A549 (cell line): ENCODE data around the gene PLN. TPM values are rescaled to one million over a fixed set of nuclear protein-coding genes. Genes with fewer than 3 reads are reported as not detected.

Experiments used
- ATAC-seq, 2 experiments: fragments of 200-7000 bp in 1 of 2; fragments of >200 bp in 1 of 2; cut with Nextera tagmentation in 1 of 2; cut with Tn5 transposase in 1 of 2; 3 replicates each; pipeline versions ENCODE4 v1.8.0 to v1.9.1; 2018 to 2020; ENCODE audit warnings: mild to moderate bottlenecking in 1 of 2, moderate library complexity in 1 of 2
- CTCF ChIA-PET: fragments of 300-600 bp; sonication (Branson Sonifier 250); formaldehyde crosslinking; extraction: SDS; loops from one replicate; lab custom pipeline; 2021; ENCODE audit warnings: antibody characterized with exemption, inconsistent platforms; lab: Yijun Ruan, JAX
- POLR2A ChIA-PET: fragments of 350-600 bp; formaldehyde crosslinking; extraction: SDS; loops from one replicate; lab custom pipeline; 2021; ENCODE audit warnings: antibody characterized with exemption, inconsistent platforms; lab: Yijun Ruan, JAX
- DNase-seq, 2 experiments: peaks; one replicate each; pipeline versions ENCODE4 v3.0.0 to v3.0.0-alpha.2; 2011 to 2016; ENCODE audit warnings: low read depth in 1 of 2, low spot score in 1 of 2
- FAIRE-seq: peaks from 2 replicates; lab custom pipeline; 2011; peaks lifted over from hg19 to GRCh38; lab: Jason Lieb, UNC
- H3K27ac ChIP-seq, 2 experiments: fragments of >200 bp; sonication (Bioruptor Twin); formaldehyde crosslinking; 3 replicates each; pipeline ENCODE4 v1.5.1; 2016 to 2017
- H3K4me1 ChIP-seq: fragments of >200 bp; sonication (Bioruptor Twin); formaldehyde crosslinking; 3 replicates; pipeline ENCODE4 v1.6.1; 2016
- H3K4me2 ChIP-seq: fragments of >200 bp; sonication (Bioruptor Twin); formaldehyde crosslinking; 3 replicates; pipeline ENCODE4 v1.6.1; 2016
- H3K4me3 ChIP-seq: fragments of >200 bp; sonication (Bioruptor Twin); formaldehyde crosslinking; 3 replicates; pipeline ENCODE4 v1.5.1; 2016
- H3K9me3 ChIP-seq: fragments of >200 bp; sonication (Bioruptor Twin); formaldehyde crosslinking; 3 replicates; pipeline ENCODE4 v1.6.1; 2016
- ATOH8 ChIP-seq: fragments of 250-450 bp; sonication (Bioruptor Pico); IDR thresholded peaks from 2 replicates; pipeline ENCODE4 v1.5.0; 2020; ENCODE audit warnings: low read depth, mild to moderate bottlenecking, moderate library complexity
- CBX8 ChIP-seq: fragments of 200-600 bp; sonication (generic); IDR thresholded peaks from 2 replicates; pipeline ENCODE4 v1.6.1; 2016
- CEBPB ChIP-seq, 2 experiments: fragments of >200 bp in 1 of 2; sonication (Bioruptor Twin) in 1 of 2; formaldehyde crosslinking in 1 of 2; IDR thresholded peaks; 2 replicates each; pipeline ENCODE4 v1.6.1; 2012 to 2016
- CHD2 ChIP-seq: fragments of 150-350 bp; IDR thresholded peaks from 2 replicates; pipeline ENCODE4 v1.6.1; 2014; ENCODE audit warnings: low read length; ENCODE audit not compliant: partially characterized antibody
- CHD4 ChIP-seq: fragments of 200-600 bp; sonication (generic); IDR thresholded peaks from 2 replicates; pipeline ENCODE4 v1.6.1; 2016; ENCODE audit warnings: antibody characterized with exemption, mild to moderate bottlenecking, borderline replicate concordance
- CTCF ChIP-seq: fragments of >200 bp; sonication (Bioruptor Twin); formaldehyde crosslinking; IDR thresholded peaks from 3 replicates; pipeline ENCODE4 v1.5.1; 2016
- FOXS1 ChIP-seq: fragments of 250-450 bp; sonication (Bioruptor Pico); IDR thresholded peaks from 2 replicates; pipeline ENCODE4 v1.5.0; 2020; ENCODE audit warnings: mild to moderate bottlenecking, moderate library complexity
- HMGXB4 ChIP-seq: fragments of 250-450 bp; sonication (Bioruptor Pico); IDR thresholded peaks from 2 replicates; pipeline ENCODE4 v1.5.0; 2021; ENCODE audit warnings: mild to moderate bottlenecking, moderate library complexity, borderline replicate concordance
- HOXA7 ChIP-seq: fragments of 250-450 bp; sonication (Bioruptor Pico); IDR thresholded peaks from 2 replicates; pipeline ENCODE4 v1.5.0; 2020; ENCODE audit warnings: mild to moderate bottlenecking, moderate library complexity
- HOXB5 ChIP-seq: fragments of 250-450 bp; sonication (Bioruptor Pico); IDR thresholded peaks from 2 replicates; pipeline ENCODE4 v1.5.0; 2020; ENCODE audit warnings: mild to moderate bottlenecking, moderate library complexity
- KDM1A ChIP-seq: fragments of 200-600 bp; sonication (generic); IDR thresholded peaks from 2 replicates; pipeline ENCODE4 v1.6.1; 2016; ENCODE audit warnings: low read depth, mild to moderate bottlenecking
- MAX ChIP-seq: IDR thresholded peaks from 2 replicates; pipeline ENCODE4 v1.6.1; 2012
- NR3C1 ChIP-seq: fragments of >200 bp; sonication (Bioruptor Twin); formaldehyde crosslinking; IDR thresholded peaks from 3 replicates; pipeline ENCODE4 v1.6.1; 2017
- PHF8 ChIP-seq: fragments of 200-600 bp; sonication (generic); IDR thresholded peaks from 2 replicates; pipeline ENCODE4 v1.6.1; 2016; ENCODE audit warnings: low read depth, mild to moderate bottlenecking, antibody characterized with exemption, moderate library complexity, borderline replicate concordance
- RARB ChIP-seq: fragments of 250-450 bp; sonication (Bioruptor Pico); IDR thresholded peaks from 2 replicates; pipeline ENCODE4 v1.8.0; 2021; ENCODE audit warnings: mild to moderate bottlenecking, moderate library complexity
- SMC3 ChIP-seq: fragments of >200 bp; sonication (Bioruptor Twin); formaldehyde crosslinking; IDR thresholded peaks from 3 replicates; pipeline ENCODE4 v1.6.1; 2018; ENCODE audit warnings: inconsistent platforms
- SREBF2 ChIP-seq: fragments of 450-650 bp; IDR thresholded peaks from 2 replicates; pipeline ENCODE4 v1.6.1; 2014; ENCODE audit warnings: mild to moderate bottlenecking, moderate library complexity
- ZNF302 ChIP-seq: fragments of 250-450 bp; sonication (Bioruptor Pico); IDR thresholded peaks from 2 replicates; pipeline ENCODE4 v1.9.0; 2021; ENCODE audit warnings: inconsistent platforms, mild to moderate bottlenecking, moderate library complexity
- WGBS: methylation state at CpG from one replicate; pipeline ENCODE4 v1.1.6; 2017; ENCODE audit errors: missing lambda C conversion rate; 5-methylcytosine and 5-hydroxymethylcytosine counted together
- polyA plus RNA-seq, 4 experiments: library from polyadenylated mRNA; depleted of rRNA in 3 of 4; stranded (reverse); fragments of >200 nt; fragmentation: RNase III in 1 of 4; extraction: RNeasy Plus Mini Kit Qiagen cat#74134 plus additional on column Dnase treatment in 1 of 4; gene quantifications; 2 replicates in 3 of 4; 3 replicates in 1 of 4; pipeline ENCODE4 v1.2.3, GENCODE V29; 2011 to 2017
- TF ChIP-seq, protein P1 (sequence below): fragments of >200 bp; sonication (Bioruptor Twin); formaldehyde crosslinking; IDR thresholded peaks from 2 replicates; pipeline ENCODE4 v1.6.1; 2016
- TF ChIP-seq, protein P2 (sequence below): fragments of 200-600 bp; sonication (generic); IDR thresholded peaks from 2 replicates; pipeline ENCODE4 v1.6.1; 2016; ENCODE audit warnings: antibody characterized with exemption, mild to moderate bottlenecking, moderate library complexity

PLN gene
- polyA plus RNA-seq, 2 of the 4 experiments (the other 2 are of a cell fraction) = not detected

- FAIRE-seq = no peak
- POLR2A ChIA-PET = no interaction called here
- DNase-seq = no peak
- no peak overlapping the region for H3K4me2 ChIP-seq
- CTCF ChIA-PET = no interaction called here
- H3K4me3 ChIP-seq = no peak overlapping the region
- TF ChIP-seq, protein P1, sequence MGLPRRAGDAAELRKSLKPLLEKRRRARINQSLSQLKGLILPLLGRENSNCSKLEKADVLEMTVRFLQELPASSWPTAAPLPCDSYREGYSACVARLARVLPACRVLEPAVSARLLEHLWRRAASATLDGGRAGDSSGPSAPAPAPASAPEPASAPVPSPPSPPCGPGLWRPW = no peak
- TF ChIP-seq ATOH8 (CRISPR knock-in tag) (no peak), ZNF302 (CRISPR knock-in tag) (no peak), HOXB5 (CRISPR knock-in tag) (no peak), HMGXB4 (CRISPR knock-in tag) (no peak), HOXA7 (CRISPR knock-in tag) (no peak), NR3C1 (no peak), CEBPB (IDR thresholded peaks at IDR 0.05) (no peak), CHD4 (no peak), RARB (CRISPR knock-in tag) (no peak), SREBF2 (no peak), CTCF (no peak), FOXS1 (no peak), CHD2 (no peak), MAX (no peak), CBX8 (no peak), PHF8 (no peak), KDM1A (no peak), SMC3 (no peak)
- TF ChIP-seq, protein P2, sequence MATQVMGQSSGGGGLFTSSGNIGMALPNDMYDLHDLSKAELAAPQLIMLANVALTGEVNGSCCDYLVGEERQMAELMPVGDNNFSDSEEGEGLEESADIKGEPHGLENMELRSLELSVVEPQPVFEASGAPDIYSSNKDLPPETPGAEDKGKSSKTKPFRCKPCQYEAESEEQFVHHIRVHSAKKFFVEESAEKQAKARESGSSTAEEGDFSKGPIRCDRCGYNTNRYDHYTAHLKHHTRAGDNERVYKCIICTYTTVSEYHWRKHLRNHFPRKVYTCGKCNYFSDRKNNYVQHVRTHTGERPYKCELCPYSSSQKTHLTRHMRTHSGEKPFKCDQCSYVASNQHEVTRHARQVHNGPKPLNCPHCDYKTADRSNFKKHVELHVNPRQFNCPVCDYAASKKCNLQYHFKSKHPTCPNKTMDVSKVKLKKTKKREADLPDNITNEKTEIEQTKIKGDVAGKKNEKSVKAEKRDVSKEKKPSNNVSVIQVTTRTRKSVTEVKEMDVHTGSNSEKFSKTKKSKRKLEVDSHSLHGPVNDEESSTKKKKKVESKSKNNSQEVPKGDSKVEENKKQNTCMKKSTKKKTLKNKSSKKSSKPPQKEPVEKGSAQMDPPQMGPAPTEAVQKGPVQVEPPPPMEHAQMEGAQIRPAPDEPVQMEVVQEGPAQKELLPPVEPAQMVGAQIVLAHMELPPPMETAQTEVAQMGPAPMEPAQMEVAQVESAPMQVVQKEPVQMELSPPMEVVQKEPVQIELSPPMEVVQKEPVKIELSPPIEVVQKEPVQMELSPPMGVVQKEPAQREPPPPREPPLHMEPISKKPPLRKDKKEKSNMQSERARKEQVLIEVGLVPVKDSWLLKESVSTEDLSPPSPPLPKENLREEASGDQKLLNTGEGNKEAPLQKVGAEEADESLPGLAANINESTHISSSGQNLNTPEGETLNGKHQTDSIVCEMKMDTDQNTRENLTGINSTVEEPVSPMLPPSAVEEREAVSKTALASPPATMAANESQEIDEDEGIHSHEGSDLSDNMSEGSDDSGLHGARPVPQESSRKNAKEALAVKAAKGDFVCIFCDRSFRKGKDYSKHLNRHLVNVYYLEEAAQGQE = no peak
- no peak overlapping the region for H3K27ac ChIP-seq
- peaks cover 5% of the 10 kb centered on the region; the same call in 1 of the 3 replicates for H3K4me1 ChIP-seq
- no peaks in the 10 kb centered on the region for H3K9me3 ChIP-seq
- WGBS = 94% methylated on average over 4 of the region's 4 CpGs
- ATAC-seq = no peak
Measured at GRCh38 chr6:118589186-118589585, 41.1 kb downstream of the PLN start.
